ENCODE data around the gene DHX40.

The DHX40 gene

DNA sequence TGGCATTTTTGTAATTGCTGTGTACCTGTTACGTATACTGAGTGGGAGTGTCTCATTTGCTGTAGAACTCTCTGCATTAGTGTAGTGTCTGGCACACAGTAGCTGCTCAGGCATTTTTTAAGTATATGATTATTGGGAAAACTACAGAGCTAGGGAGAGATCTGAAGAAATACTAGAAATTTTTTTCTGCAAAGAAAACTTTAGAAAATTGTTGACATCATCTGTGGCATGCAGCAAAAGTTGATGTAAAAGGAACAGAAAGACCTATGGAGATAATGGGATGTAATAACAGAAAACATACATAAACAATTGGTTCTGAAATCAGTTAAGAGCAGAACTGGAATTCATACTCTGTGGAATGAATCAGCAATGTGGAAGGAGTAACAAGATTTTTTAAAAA lies 65.9 kb downstream of the DHX40 start:
- H3K4me3 ChIP-seq (ENCODE audit: low read depth, low read length) = no peak overlapping the region
- TF ChIP-seq, protein P1, sequence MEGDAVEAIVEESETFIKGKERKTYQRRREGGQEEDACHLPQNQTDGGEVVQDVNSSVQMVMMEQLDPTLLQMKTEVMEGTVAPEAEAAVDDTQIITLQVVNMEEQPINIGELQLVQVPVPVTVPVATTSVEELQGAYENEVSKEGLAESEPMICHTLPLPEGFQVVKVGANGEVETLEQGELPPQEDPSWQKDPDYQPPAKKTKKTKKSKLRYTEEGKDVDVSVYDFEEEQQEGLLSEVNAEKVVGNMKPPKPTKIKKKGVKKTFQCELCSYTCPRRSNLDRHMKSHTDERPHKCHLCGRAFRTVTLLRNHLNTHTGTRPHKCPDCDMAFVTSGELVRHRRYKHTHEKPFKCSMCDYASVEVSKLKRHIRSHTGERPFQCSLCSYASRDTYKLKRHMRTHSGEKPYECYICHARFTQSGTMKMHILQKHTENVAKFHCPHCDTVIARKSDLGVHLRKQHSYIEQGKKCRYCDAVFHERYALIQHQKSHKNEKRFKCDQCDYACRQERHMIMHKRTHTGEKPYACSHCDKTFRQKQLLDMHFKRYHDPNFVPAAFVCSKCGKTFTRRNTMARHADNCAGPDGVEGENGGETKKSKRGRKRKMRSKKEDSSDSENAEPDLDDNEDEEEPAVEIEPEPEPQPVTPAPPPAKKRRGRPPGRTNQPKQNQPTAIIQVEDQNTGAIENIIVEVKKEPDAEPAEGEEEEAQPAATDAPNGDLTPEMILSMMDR (IDR thresholded peaks at IDR 0.05; ENCODE audit: insufficient read depth, low read length, missing control alignments) = no peak
- POLR2A ChIA-PET = no interaction called here
- no peak for DNase-seq (ENCODE audit: low read depth, low spot score)
- CTCF ChIA-PET = no interaction called here

DNA sequence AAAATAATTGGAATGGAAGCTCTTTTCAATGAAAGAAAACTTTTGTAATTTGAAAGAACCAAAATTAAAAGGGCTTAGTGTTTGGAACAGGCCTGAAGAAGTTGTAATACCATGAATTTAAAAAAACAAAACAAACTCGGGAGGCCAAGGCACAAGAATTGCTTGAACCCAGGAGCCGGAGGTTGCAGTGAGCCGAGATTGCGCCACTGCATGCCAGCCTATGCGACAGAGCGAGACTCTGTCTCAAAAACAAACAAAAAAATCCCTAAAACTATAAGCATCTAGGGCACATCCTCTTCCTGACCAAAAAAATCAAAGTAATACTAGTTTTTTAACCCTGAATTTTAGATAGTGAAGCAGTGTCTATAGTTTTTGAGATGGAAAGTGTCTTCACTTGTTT lies 67.0 kb downstream of the DHX40 start:
- TF ChIP-seq, protein P1 (IDR thresholded peaks at IDR 0.05; ENCODE audit: insufficient read depth, low read length, missing control alignments) = no peak
- no peak overlapping the region for H3K4me3 ChIP-seq (ENCODE audit: low read depth, low read length)
- ChIA-PET CTCF (interaction anchor here (0.7 kb wide), 1 partner anchor 11 kb away, joined by 3 read pairs; no protein-coding TSS in a partner anchor), POLR2A (no interaction called here)
- DNase-seq (ENCODE audit: low read depth, low spot score) = no peak

DNA sequence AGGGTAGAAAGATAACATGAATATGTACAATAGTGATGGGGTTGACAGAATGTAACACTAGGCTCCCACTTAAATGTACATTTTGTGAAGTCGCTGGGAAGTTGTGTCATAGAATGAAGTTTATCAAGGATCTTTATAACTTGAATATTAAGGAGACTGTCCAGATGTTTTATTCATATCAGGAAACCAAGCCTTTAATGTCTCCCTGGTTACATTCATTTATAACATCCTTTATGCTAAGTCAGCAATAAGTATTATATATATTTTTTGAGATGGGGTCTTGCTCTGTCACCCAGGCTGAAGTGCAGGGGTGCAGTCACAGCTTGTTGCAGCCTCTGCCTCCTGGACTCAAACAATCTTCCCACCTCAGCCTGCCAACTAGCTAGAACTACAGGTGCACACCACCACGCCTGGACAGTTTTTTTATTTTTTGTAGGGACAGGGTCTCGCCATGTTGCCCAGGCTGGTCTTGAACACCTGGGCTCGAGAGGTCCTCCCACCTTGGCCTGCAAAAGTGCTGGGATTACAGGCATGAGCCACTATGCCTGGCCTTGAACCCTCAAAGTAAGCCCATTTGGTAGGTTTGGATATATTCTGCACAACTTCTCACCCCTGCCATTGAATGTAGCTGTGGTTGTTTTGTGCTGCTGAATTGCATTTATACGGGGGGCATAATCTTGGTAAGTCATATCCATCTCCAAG lies 68.4 kb downstream of the DHX40 start:
- TF ChIP-seq, protein P1 (IDR thresholded peaks at IDR 0.05; ENCODE audit: insufficient read depth, low read length, missing control alignments) = no peak
- no peak for DNase-seq (ENCODE audit: low read depth, low spot score)
- CTCF ChIA-PET = no interaction called here
- POLR2A ChIA-PET = no interaction called here
- H3K4me3 ChIP-seq (ENCODE audit: low read depth, low read length) = no peak overlapping the region

DNA sequence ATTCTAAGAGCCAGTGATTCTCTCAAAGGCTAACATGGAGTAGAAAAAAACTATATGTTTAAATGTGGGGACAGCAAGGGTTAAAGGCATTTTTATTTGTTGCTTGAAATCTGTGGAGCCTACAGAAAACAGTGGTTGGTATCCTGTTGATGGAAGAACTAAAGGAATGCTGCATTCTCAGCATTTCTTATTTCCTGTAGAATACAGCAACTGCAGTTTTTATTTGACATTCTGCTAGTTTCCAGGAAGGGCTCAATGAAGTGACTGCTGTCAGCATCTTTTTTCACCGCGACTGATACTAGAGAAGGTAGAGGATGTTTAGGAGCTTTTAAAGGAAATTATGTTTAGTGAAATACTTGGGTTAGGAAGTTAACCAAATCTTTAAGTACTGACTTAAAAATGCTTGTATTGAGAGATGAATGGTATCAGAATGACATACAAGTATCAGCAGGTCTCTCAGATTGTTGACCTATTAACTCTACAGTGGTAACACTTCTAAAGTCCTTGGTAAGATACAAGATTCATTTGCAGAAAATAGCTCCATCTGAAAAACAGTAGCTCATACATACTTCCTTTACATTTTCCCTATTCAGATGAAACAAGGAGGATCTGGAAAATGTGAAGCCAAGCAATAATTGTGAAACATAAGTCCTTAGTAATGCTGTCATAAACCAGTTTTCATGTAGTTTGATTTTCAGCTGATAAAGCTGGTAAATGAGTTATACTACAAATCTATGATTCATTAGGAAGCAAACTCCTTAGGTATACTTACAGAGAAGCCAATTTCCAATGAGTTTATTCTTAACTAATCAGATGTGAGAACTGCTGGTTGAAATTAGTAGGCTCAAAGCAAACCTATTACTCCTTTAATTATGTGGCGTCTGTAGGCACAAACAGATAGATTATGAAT lies 69.5 kb downstream of the DHX40 start:
- TF ChIP-seq, protein P1 (IDR thresholded peaks at IDR 0.05; ENCODE audit: insufficient read depth, low read length, missing control alignments) = no peak
- no peak overlapping the region for H3K4me3 ChIP-seq (ENCODE audit: low read depth, low read length)
- POLR2A ChIA-PET = interaction anchor here (0.8 kb wide), 1 partner anchor 12 kb away, joined by 4 read pairs; no protein-coding TSS in a partner anchor
- CTCF ChIA-PET = no interaction called here
- no peak for DNase-seq (ENCODE audit: low read depth, low spot score)

DNA sequence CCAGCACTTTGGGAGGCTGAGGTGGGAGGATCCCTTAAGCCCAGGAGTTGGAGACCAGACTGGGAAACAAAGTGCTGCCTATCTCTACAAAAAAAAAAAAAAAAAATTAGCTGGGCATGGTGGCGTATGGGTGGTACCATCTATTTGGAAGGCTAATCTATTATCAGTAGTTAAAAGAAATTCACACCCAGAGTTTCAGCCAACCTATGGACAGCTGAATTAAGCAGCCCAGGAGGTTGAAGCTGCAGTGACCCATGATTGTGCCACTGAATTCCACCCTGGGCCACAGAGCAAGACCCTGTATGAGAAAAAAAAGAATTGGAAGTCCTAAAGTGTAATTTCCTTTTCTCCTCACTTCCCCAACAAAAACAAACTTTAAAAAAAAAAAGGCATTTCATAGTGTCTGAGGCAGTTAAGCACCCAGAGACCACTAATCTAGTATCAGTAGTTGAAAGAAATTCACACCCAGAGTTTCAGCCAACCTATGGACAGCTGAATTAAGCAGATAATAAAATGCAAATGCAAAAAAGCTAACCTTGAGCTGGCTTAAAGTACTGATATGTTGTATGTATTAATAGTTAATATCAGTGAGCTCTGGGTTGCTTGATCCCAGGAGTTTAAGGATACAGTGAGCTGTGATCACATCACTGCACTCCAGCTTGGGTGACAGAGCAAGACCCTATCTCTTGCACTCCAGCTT lies 72.4 kb downstream of the DHX40 start:
- TF ChIP-seq, protein P1 (IDR thresholded peaks at IDR 0.05; ENCODE audit: insufficient read depth, low read length, missing control alignments) = no peak
- ChIA-PET CTCF (interaction anchor here (0.7 kb wide), 1 partner anchor 9 kb away, joined by 3 read pairs; no protein-coding TSS in a partner anchor), POLR2A (interaction anchor here (1.5 kb wide), 1 partner anchor 16 kb away, joined by 3 read pairs; no protein-coding TSS in a partner anchor)
- no peak for DNase-seq (ENCODE audit: low read depth, low spot score)
- H3K4me3 ChIP-seq (ENCODE audit: low read depth, low read length) = no peak overlapping the region
